Measurements from ENCODE around the gene HSFX2.

DNA sequence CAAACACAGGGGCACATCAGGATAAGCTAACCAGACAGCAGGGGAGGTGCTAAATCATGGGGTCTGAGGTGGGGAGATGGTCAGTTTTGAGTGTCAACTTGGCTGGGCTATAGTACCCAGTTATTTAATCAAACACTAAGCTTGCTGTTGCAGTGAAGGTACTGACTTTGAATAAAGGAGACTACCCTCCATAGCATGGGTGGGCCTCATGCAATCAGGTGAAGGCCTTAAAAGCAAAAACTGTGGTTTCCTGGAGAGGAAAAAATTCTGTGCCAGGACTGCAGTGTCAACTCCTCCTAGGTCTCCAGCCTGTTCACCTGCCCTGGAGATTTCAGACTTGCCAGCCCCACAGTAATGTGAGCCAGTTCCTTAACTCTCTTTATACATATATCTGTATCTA lies 12.6 kb upstream of the HSFX2 start:
- TF ChIP-seq, protein P1, sequence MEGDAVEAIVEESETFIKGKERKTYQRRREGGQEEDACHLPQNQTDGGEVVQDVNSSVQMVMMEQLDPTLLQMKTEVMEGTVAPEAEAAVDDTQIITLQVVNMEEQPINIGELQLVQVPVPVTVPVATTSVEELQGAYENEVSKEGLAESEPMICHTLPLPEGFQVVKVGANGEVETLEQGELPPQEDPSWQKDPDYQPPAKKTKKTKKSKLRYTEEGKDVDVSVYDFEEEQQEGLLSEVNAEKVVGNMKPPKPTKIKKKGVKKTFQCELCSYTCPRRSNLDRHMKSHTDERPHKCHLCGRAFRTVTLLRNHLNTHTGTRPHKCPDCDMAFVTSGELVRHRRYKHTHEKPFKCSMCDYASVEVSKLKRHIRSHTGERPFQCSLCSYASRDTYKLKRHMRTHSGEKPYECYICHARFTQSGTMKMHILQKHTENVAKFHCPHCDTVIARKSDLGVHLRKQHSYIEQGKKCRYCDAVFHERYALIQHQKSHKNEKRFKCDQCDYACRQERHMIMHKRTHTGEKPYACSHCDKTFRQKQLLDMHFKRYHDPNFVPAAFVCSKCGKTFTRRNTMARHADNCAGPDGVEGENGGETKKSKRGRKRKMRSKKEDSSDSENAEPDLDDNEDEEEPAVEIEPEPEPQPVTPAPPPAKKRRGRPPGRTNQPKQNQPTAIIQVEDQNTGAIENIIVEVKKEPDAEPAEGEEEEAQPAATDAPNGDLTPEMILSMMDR (IDR thresholded peaks at IDR 0.05) = no peak
- TF ChIP-seq ZFX (IDR thresholded peaks at IDR 0.05; ENCODE audit: borderline replicate concordance) = no peak
